Small intestine (tissue), 7 donors: Measurements from ENCODE around the gene ZNF547. TPM values are rescaled to one million over a fixed set of nuclear protein-coding genes. Genes with fewer than 3 reads are reported as not detected.
"Not testable (repeated sequence)": the region's sequence is repeated elsewhere in the genome, so short reads cannot be mapped to it uniquely, and the experiment has no call there.

Experiments used
- DNase-seq, 2 donors: peaks; one replicate each; pipeline versions ENCODE4 v3.0.0 to v3.0.0-alpha.2; 2013
- FAIRE-seq: peaks from 2 replicates; lab custom pipeline; 2012; peaks lifted over from hg19 to GRCh38; lab: Jason Lieb, UNC
- H3K27ac ChIP-seq, 3 donors: one replicate each; pipeline ENCODE4 v1.5.1; 2013; ENCODE audit warnings: low read length in 2 of 3, mild to moderate bottlenecking in 2 of 3, control low read depth in 1 of 3, inconsistent platforms in 1 of 3, low read depth in 1 of 3, moderate library complexity in 1 of 3
- H3K27me3 ChIP-seq, 3 donors: one replicate each; pipeline ENCODE4 v1.6.1; 2013; ENCODE audit warnings: low read length in 3 of 3, inconsistent platforms in 1 of 3; ENCODE audit not compliant: control insufficient read depth in 3 of 3, insufficient read depth in 3 of 3
- H3K36me3 ChIP-seq, 3 donors: one replicate each; pipeline ENCODE4 v1.6.1; 2013; ENCODE audit warnings: low read length in 3 of 3, inconsistent platforms in 1 of 3, low read depth in 1 of 3, mild to moderate bottlenecking in 1 of 3, moderate library complexity in 1 of 3; ENCODE audit not compliant: control insufficient read depth in 3 of 3, insufficient read depth in 2 of 3
- H3K4me1 ChIP-seq, 3 donors: one replicate each; pipeline ENCODE4 v1.6.1; 2013; ENCODE audit warnings: low read length in 2 of 3, inconsistent platforms in 1 of 3, low read depth in 1 of 3, mild to moderate bottlenecking in 1 of 3, moderate library complexity in 1 of 3; ENCODE audit not compliant: control insufficient read depth in 3 of 3, insufficient read depth in 2 of 3
- H3K4me3 ChIP-seq, 3 donors: one replicate each; pipeline ENCODE4 v1.5.1; 2013; ENCODE audit warnings: low read length in 3 of 3, control low read depth in 1 of 3, inconsistent platforms in 1 of 3, low read depth in 1 of 3, mild to moderate bottlenecking in 1 of 3, moderate library complexity in 1 of 3
- H3K9me3 ChIP-seq, 2 donors: one replicate each; pipeline ENCODE4 v1.6.1; 2013; ENCODE audit warnings: low read depth in 1 of 2, low read length in 1 of 2; ENCODE audit not compliant: control insufficient read depth in 2 of 2, insufficient read depth in 1 of 2
- WGBS, 3 donors: extraction: QIAGEN DNeasy Blood & Tissue Kit; methylation state at CpG; one replicate each; pipeline ENCODE4 v1.1.7; 2013; 5-methylcytosine and 5-hydroxymethylcytosine counted together
- polyA plus RNA-seq, 4 donors: library from polyadenylated mRNA; stranded (reverse) in 3 of 4; unstranded in 1 of 4; fragments of 200-250 nt in 3 of 4; fragments of 120-200 nt in 1 of 4; gene quantifications; one replicate each; pipeline versions ENCODE4 v1.2.1 to v1.2.3, GENCODE V29; 2013
- donor health status: healthy with polysubstance abuse.
- donor health status: control.
- donor health status: control.
- donor health status: Bipolar disorder and iron deficiency.
- donor health status: healthy.

ZNF547 gene
- polyA plus RNA-seq, 4 donors = 0.27 to 4.5 (median 0.88) TPM

DNA sequence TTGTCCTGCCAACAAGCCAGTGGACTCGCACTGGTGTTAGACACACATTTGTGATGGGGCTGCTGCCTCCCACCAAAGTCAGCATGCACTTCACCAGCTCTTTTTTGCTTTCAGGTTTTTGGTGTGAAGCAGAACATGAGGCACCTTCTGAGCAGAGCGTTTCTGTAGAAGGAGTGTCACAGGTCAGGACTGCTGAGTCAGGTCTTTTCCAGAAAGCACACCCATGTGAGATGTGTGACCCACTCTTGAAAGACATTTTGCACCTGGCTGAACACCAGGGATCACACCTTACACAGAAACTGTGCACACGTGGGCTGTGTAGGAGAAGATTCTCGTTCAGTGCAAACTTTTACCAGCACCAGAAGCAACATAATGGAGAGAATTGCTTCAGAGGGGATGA lies 7.4 kb upstream of the ZNF547 start:
- Histone ChIP-seq H3K27me3 (no peaks in the 10 kb centered on the region), H3K4me3 (no peak overlapping the region), H3K9me3 (peaks cover 0 to 2% of the 10 kb centered on the region in 2 donors), H3K4me1 (peaks cover 2 to 10% (median 3%) of the 10 kb centered on the region in 3 donors), H3K36me3 (peaks cover 6 to 41% (median 29%) of the 10 kb centered on the region in 3 donors), H3K27ac (no peak overlapping the region)
- no peak for FAIRE-seq
- DNase-seq = no peak
- WGBS, 3 donors = 83 to 96% (median 91%) methylated on average over 4 of the region's 4 CpGs

GRCh38 chr19:57357406-57357805 lies 5.9 kb upstream of the ZNF547 start:
- peaks cover 6 to 41% (median 29%) of the 10 kb centered on the region in 3 donors for H3K36me3 ChIP-seq
- no peak for FAIRE-seq
- WGBS, 3 donors = 94 to 96% (median 96%) methylated on average over 5 of the region's 5 CpGs

DNA sequence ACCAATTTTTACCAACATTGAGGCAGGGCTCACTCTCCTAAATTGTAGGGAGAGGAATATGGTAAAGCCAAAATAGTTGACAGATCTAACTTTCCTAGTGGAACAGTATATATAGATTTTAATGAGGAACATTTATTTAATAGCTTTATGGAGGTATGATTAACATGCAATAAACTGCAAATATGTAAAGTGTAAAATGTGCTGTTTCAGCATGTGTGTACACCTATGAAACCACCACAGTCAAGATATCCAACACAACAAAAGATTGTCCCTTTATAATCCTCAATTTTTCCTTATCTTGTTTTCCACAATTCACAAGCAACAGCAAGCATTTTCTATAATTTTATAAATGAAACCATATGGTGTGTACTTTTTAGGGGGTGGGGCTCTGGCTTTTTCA lies 4.1 kb upstream of the ZNF547 start:
- H3K4me3 ChIP-seq = no peak overlapping the region
- peaks cover 6 to 29% (median 26%) of the 10 kb centered on the region in 3 donors for H3K36me3 ChIP-seq
- peaks cover 2 to 7% (median 4%) of the 10 kb centered on the region in 3 donors for H3K4me1 ChIP-seq
- H3K27me3 ChIP-seq = no peaks in the 10 kb centered on the region
- peaks cover 0 to 2% of the 10 kb centered on the region in 2 donors for H3K9me3 ChIP-seq
- FAIRE-seq = no peak
- no peak for DNase-seq
- no peak overlapping the region for H3K27ac ChIP-seq

More at GRCh38 chr19:57357406-57357805, 5.9 kb upstream of the ZNF547 start:
- Histone ChIP-seq H3K9me3 (peaks cover 0 to 2% of the 10 kb centered on the region in 2 donors), H3K27me3 (no peaks in the 10 kb centered on the region), H3K4me1 (peaks cover 0 to 3% (median under 1%) of the 10 kb centered on the region in 3 donors), H3K4me3 (no peak overlapping the region), H3K27ac (no peak overlapping the region)
- DNase-seq = no peak

GRCh38 chr19:57362419-57362818 lies 932 bp upstream of the ZNF547 start:
- Histone ChIP-seq H3K36me3 (peaks cover 0 to 2% (median 2%) of the 10 kb centered on the region in 3 donors), H3K27me3 (no peaks in the 10 kb centered on the region), H3K9me3 (peaks cover 0 to 2% of the 10 kb centered on the region in 2 donors), H3K27ac (peak overlapping the region in 2 of 3 donors; percentile 85 to 94), H3K4me1 (peaks cover 2 to 8% (median 4%) of the 10 kb centered on the region in 3 donors), H3K4me3 (peak overlapping the region in 2 of 3 donors; percentile 72 to 82)
- FAIRE-seq = no peak
- 68 to 74% (median 69%) methylated on average over 2 of the region's 2 CpGs for WGBS, 3 donors
- DNase-seq = no peak

DNA sequence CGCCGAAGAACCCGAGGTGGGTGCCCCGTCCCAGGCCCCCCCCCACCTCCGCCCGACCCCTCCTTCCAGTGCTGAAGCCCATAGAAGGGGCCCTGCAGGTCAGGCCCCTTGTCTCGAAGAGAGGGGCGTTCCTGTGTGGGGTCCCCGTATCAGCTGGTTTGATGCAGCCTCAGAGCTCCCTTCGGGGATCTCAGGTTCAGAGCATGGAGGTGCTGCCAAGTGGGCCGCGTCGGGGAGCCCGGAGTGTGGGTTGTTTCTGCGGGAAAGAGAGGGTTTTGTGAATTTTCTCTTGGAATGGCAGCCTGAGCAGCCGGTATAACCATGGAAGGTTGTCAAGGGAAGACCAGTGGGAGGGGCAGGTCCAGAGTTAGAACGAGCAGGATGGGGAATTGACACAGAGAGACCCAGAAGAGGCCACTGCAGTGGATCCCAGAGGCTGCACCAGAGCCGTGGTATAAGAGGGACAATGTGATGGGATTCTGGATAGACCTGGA lies 384 bp downstream of the ZNF547 start:
- H3K4me3 ChIP-seq = peak overlapping the region; percentile 72 to 87 (median 82)
- no peak for FAIRE-seq
- H3K36me3 ChIP-seq = no peaks in the 10 kb centered on the region
- H3K4me1 ChIP-seq = peaks cover 2 to 8% (median 4%) of the 10 kb centered on the region in 3 donors
- H3K27me3 ChIP-seq = no peaks in the 10 kb centered on the region
- H3K9me3 ChIP-seq = no peaks in the 10 kb centered on the region
- peak; percentile 1 to 62 for DNase-seq
- peak overlapping the region; percentile 75 to 95 (median 91) for H3K27ac ChIP-seq
- 1 to 3% (median 3%) methylated on average over 14 to 18 of the region's 18 CpGs for WGBS, 3 donors

DNA sequence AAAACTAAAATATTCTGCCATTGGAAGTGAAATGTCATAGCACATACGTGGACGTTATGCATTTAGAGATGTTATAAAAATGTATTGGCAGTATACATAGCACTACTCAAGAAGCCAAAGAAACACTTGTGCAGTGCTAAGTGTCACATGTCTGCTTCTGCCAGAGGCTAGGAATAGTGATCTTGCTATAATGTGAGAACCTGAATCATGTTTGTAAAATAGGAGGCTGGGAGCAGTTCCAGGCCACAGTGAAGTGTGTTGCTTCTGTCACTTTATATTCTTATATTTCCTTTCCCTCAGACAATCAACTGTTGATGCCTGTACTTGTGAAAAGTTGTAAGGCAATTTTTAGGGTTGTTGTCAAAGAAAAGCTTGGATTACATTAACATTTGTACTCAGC lies 3.4 kb downstream of the ZNF547 start:
- DNase-seq (no peak), FAIRE-seq (no peak)
- Histone ChIP-seq H3K4me1 (peaks cover 2 to 8% (median 4%) of the 10 kb centered on the region in 3 donors), H3K27me3 (no peaks in the 10 kb centered on the region), H3K4me3 (peak overlapping the region in 1 of 3 donors; percentile 1), H3K36me3 (peaks cover 0 to under 1% (median 0%) of the 10 kb centered on the region in 3 donors), H3K9me3 (no peaks in the 10 kb centered on the region), H3K27ac (no peak overlapping the region)
- WGBS, 3 donors = 94 to 97% (median 97%) methylated on average over 2 of the region's 2 CpGs

DNA sequence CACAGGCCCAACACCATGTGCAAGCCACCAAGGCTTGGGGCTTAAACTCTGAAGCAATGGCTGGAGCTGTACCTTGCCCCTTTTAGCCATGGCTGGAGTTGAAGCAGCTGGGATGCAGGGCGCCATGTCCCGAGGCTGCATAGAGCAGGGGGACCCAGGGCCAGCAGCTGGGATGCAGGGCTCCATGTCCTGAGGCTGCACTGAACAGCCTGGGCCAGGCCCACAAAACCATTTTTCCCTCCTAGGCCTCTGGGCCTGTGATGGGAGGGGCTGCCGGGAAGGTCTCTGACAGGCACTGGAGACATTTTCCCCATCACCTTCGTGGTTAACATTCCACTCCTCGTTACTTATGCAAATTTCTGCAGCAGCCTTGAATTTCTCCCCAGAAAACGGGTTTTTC lies 10.8 kb downstream of the ZNF547 start:
- Histone ChIP-seq H3K36me3 (peaks cover 4 to 28% (median 5%) of the 10 kb centered on the region in 3 donors), H3K4me3 (no peak overlapping the region), H3K27me3 (no peaks in the 10 kb centered on the region), H3K9me3 (peaks cover 2 to 35% of the 10 kb centered on the region in 2 donors), H3K27ac (no peak overlapping the region), H3K4me1 (no peaks in the 10 kb centered on the region)
- FAIRE-seq (no peak), DNase-seq (no peak)
- 95 to 98% (median 97%) methylated on average over 6 of the region's 6 CpGs for WGBS, 3 donors

GRCh38 chr19:57374647-57375046 lies 11.3 kb downstream of the ZNF547 start:
- WGBS, 3 donors = 92 to 97% (median 97%) methylated on average over 2 of the region's 2 CpGs
- H3K9me3 ChIP-seq = peaks cover 2 to 37% of the 10 kb centered on the region in 2 donors
- H3K36me3 ChIP-seq = peaks cover 4 to 28% (median 5%) of the 10 kb centered on the region in 3 donors

More at GRCh38 chr19:57374647-57375046, 11.3 kb downstream of the ZNF547 start:
- FAIRE-seq, DNase-seq, H3K4me1 ChIP-seq, H3K27me3 ChIP-seq, H3K4me3 ChIP-seq, H3K27ac ChIP-seq: not testable (repeated sequence)
